ENCODE measurements around the gene FBXO10.

DNA sequence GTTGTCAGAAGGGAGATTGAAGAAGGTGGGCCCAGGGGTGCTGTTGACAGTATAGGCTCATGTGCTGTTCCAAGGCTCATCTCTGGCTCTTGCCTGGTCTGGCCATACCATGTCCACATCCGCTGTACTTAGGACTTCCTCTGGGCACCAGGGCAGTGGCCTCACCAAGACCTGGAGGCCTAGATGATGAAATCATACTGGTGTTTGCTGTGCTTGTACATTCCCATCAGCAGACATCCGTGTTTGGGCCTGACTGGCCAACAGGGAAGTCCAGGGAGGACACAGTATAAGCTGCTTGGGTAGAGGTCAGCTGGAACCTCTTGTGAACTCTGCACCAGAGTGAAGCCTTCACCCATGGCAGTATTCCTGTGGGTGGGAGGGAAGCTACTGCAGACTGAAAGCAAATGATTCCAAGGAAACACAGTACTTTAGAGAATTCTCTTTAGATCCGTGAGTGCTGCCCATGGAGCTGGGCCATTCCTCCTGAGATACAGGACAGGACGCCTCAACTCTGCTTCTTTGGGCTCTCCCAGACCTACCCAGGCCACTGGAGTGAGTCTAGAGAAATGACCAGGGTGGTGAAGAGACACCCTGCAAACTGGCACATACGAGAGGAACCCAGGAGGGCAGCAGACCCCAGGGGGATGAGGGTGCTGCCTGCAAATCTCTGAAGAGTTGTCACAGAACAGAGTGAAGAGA, 67.9 kb downstream of the FBXO10 start:
- TF ChIP-seq CTCF (conservative IDR thresholded peaks at IDR 0.05; ENCODE audit: low read depth in 2 of 2) (no peak), EZH2 (IDR thresholded peaks at IDR 0.05; ENCODE audit: low read depth, unreplicated experiment) (no peak), ZNF331 (CRISPR knock-in tag; IDR thresholded peaks at IDR 0.05; ENCODE audit: low read depth) (no peak), EZH2phosphoT487 (IDR thresholded peaks at IDR 0.05; ENCODE audit: unreplicated experiment) (no peak), REST (IDR thresholded peaks at IDR 0.05; ENCODE audit: unreplicated experiment) (no peak)

Measured in GM23338 (cell line).